Measurements from ENCODE around the gene ZMIZ1. TPM values are rescaled to one million over a fixed set of nuclear protein-coding genes. Genes with fewer than 3 reads are reported as not detected.
A peak's percentile ranks its signal among the peaks of the same experiment; 100 is the strongest.

ZMIZ1 gene
- total and polyA plus RNA-seq, 8 donors: 63.1 to 87.2 (median 76.8) TPM

DNA sequence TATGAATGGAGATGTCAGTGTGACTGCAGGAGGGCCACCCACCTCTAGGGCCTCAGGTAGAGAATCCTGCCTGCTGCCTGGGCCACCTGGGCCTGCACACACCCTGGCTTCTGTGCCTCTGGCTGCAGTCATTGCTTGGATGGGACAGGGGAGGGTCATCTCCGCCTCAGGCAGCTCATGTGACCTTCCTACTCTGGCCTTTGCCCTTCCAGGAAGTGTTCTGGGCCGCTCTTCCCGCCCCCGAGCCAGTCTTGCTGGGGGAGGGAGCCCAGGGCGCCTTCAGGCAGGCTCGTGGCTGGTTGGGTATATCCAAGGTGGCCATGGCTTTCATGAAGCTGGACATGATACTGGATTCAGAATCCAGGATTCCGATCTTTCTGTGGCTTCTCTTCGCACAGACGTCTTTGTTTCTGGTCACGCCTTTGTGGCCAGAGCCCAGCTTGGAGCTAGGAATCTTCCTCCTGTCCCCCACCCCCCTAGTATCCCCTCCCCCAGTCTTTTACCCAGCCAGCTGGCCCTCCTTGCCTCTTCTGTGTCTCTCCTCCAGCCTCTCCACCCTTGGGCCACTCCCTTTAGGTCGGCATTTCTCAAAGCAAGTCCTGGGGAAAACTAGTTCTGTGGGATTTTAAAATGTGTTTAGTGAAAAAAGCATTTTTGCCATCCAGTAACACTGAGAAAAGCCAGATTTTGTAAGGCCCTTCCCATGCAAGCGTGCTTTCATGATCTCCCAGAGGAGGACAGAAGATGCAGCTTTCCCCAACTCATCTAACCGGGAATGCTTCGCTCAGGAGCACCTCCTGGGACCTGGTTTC is 119.6 kb downstream of the ZMIZ1 start:
- DNase-seq (peak in 2 of 4 donors; percentile 65 to 68), ATAC-seq (peak; percentile 32)
- Histone ChIP-seq H3K4me3 (no peak overlapping the region), H3K9me3 (no peaks in the 10 kb centered on the region), H3K27ac (peak overlapping the region; percentile 49 to 76), H3K27me3 (no peaks in the 10 kb centered on the region), H3K4me1 (peaks cover 53 to 95% of the 10 kb centered on the region in 2 donors), H3K36me3 (peaks cover 0 to 6% of the 10 kb centered on the region in 2 donors)
- intact Hi-C loops (cut with DNase I): loop anchor here in 1 of 2 donors (5.0 kb wide), 1 partner anchor 116 kb away; no protein-coding TSS in a partner anchor
- TF ChIP-seq, protein P1, sequence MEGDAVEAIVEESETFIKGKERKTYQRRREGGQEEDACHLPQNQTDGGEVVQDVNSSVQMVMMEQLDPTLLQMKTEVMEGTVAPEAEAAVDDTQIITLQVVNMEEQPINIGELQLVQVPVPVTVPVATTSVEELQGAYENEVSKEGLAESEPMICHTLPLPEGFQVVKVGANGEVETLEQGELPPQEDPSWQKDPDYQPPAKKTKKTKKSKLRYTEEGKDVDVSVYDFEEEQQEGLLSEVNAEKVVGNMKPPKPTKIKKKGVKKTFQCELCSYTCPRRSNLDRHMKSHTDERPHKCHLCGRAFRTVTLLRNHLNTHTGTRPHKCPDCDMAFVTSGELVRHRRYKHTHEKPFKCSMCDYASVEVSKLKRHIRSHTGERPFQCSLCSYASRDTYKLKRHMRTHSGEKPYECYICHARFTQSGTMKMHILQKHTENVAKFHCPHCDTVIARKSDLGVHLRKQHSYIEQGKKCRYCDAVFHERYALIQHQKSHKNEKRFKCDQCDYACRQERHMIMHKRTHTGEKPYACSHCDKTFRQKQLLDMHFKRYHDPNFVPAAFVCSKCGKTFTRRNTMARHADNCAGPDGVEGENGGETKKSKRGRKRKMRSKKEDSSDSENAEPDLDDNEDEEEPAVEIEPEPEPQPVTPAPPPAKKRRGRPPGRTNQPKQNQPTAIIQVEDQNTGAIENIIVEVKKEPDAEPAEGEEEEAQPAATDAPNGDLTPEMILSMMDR (IDR thresholded peaks at IDR 0.05): no peak

DNA sequence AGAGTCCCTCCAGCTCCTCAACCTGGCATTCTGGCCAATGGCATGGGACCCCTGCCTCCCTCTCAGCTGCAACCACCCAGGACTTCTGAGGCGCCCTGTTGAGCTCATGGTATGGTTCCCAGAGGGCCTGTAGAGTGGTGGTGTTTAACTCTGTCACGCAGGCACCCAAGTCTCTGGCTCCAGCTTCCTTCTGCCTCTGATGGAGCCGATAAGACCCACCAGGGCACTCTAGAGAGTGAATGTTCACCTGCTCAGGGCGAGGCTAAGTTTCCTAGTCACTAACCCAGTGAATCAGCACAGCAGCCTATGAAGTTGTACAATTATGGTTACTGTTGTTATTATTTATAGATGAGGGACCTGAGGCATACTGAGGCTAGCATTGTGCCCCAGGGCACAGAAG is 120.4 kb downstream of the ZMIZ1 start:
- Histone ChIP-seq H3K27me3 (no peaks in the 10 kb centered on the region), H3K4me3 (no peak overlapping the region), H3K9me3 (no peaks in the 10 kb centered on the region), H3K36me3 (peaks cover 0 to 6% of the 10 kb centered on the region in 2 donors), H3K4me1 (peaks cover 46 to 86% of the 10 kb centered on the region in 2 donors), H3K27ac (peak overlapping the region; percentile 49 to 76)
- TF ChIP-seq, protein P1 (IDR thresholded peaks at IDR 0.05): no peak
- no peak for ATAC-seq
- intact Hi-C loops (cut with DNase I): loop anchor here in 1 of 2 donors (5.0 kb wide), 1 partner anchor 117 kb away; no protein-coding TSS in a partner anchor
- DNase-seq: no peak

DNA sequence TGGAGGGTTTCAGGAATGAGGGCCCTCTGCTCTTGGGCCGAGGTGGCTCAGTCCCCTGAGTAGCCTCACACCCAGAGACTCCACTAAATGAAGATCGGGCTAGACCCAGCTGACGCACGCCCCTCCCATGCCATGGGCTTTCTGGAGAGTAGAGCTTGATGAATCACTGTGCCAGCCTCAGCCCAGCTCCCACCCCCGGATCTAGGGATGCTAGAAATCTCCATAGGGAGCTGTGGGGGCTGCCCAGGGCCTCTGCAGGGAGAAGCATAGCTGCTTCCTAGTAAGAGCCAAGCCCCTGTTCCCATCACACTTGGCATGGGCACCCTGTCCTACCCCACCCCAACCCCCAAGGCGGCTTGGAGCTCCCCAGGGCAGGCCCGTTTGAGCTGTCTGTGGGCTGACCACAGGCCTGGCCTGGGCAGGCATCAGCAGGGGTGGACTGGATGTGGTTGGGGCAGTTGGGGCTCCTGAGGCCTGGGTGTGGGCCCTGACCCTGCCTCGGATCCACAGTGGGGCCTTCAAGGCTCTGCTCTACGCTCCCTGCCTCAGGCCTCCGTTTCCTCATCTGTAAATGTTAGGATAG is 121.2 kb downstream of the ZMIZ1 start:
- TF ChIP-seq, protein P1 (IDR thresholded peaks at IDR 0.05): no peak
- ATAC-seq (peak; percentile 11), DNase-seq (peak in 1 of 4 donors; percentile 58)
- Histone ChIP-seq H3K9me3 (no peaks in the 10 kb centered on the region), H3K36me3 (peaks cover 0 to 6% of the 10 kb centered on the region in 2 donors), H3K4me3 (no peak overlapping the region), H3K27me3 (no peaks in the 10 kb centered on the region), H3K27ac (peak overlapping the region in 1 of 2 donors; percentile 49), H3K4me1 (peaks cover 45 to 84% of the 10 kb centered on the region in 2 donors)
- intact Hi-C loops (cut with DNase I): loop anchor here (5.0 to 10.0 kb wide), 4 partner anchors 113 to 1145 kb away; no protein-coding TSS in a partner anchor

DNA sequence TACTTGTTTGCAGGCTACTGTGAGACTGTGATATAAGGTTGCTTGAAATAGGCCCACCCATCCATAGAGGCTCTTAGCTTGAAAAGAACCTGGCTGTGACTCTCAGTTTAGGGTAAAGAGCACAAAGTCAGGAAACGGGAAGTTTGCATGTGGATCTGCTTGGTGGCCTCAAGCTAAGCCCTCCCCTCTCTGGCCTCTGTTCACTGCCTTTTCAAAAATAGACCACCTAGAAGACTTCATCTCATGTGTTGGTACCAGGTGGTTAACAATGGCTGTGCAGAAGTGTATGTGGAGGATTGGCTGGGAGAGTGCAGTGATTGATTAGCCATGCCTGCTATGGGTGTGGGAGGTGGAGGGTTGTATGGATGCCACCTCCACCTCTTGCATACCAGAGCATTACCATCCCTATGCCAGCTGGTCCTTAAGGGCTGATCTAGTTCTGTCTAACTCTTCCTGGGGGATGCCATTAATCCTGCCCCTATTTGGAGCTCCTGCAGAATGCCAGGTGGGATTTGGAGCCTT is 122.0 kb downstream of the ZMIZ1 start:
- Histone ChIP-seq H3K27ac (peak overlapping the region in 1 of 2 donors; percentile 51), H3K4me3 (no peak overlapping the region), H3K36me3 (peaks cover 0 to 6% of the 10 kb centered on the region in 2 donors), H3K27me3 (no peaks in the 10 kb centered on the region), H3K9me3 (no peaks in the 10 kb centered on the region), H3K4me1 (peaks cover 40 to 81% of the 10 kb centered on the region in 2 donors)
- intact Hi-C loops (cut with DNase I): loop anchor here (5.0 to 10.0 kb wide), 3 partner anchors 114 to 1146 kb away; no protein-coding TSS in a partner anchor
- ATAC-seq: no peak
- no peak for DNase-seq
- TF ChIP-seq, protein P1 (IDR thresholded peaks at IDR 0.05): no peak

Measured in left lung (tissue), 10 donors.